Measurements from ENCODE around the gene GLIPR1L1.
A peak's percentile ranks its signal among the peaks of the same experiment; 100 is the strongest.

GLIPR1L1 gene

GRCh38 chr12:75374971-75375370, 40.5 kb downstream of the GLIPR1L1 start:
- no peaks in the 10 kb centered on the region for H3K27me3 ChIP-seq (ENCODE audit: low read length)
- H3K9me2 ChIP-seq (replicated peaks; ENCODE audit: insufficient read depth, low read length): no peaks in the 10 kb centered on the region
- no peaks in the 10 kb centered on the region for H3K36me3 ChIP-seq (ENCODE audit: low read length)
- H4K20me1 ChIP-seq (ENCODE audit: low read depth, low read length): no peaks in the 10 kb centered on the region
- H3K79me2 ChIP-seq (ENCODE audit: insufficient read depth, low read length): no peaks in the 10 kb centered on the region
- no peak overlapping the region for H3K9ac ChIP-seq (ENCODE audit: low read length)
- no peaks in the 10 kb centered on the region for H3K9me3 ChIP-seq (ENCODE audit: insufficient read depth, low read length)
- no peak overlapping the region for H3K4me2 ChIP-seq (ENCODE audit: low read depth, low read length, poor library complexity, severe bottlenecking)
- H3K27ac ChIP-seq (ENCODE audit: low read depth, low read length): no peak overlapping the region
- no peak for TF ChIP-seq CTCF (IDR thresholded peaks at IDR 0.05; ENCODE audit: insufficient read depth, low read length, poor library complexity, severe bottlenecking)
- no peak for TF ChIP-seq EZH2phosphoT487 (conservative IDR thresholded peaks at IDR 0.05; ENCODE audit: low read length)
- no peak overlapping the region for H3K4me3 ChIP-seq (ENCODE audit: insufficient read depth, low read length, poor library complexity, severe bottlenecking)
- H3F3A ChIP-seq (ENCODE audit: insufficient read depth): no peaks in the 10 kb centered on the region
- H2AFZ ChIP-seq (ENCODE audit: low read depth, low read length, severe bottlenecking): no peak overlapping the region

DNA sequence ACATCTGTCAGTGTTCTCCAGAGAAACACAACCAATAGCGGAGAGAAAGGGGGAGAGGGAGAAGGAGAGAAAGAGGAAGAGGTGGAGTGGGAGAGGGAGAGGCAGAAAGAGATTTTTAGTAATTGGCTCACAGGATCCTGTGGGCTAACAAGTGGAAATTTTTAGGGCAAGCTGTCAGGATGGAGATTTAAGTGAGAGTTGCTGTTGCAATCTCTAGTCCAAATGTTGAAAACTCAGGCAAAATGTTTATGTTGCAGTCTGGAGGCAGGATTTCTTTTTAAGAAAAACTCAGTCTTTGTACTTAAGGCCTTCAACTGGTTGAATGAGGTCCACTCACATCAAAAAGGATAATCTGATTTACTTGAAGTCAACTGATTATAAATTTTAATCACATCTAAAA, 43.9 kb downstream of the GLIPR1L1 start:
- Histone ChIP-seq H4K20me1 (ENCODE audit: low read depth, low read length) (no peaks in the 10 kb centered on the region), H3K9ac (ENCODE audit: low read length) (no peak overlapping the region), H3K36me3 (ENCODE audit: low read length) (no peaks in the 10 kb centered on the region), H2AFZ (ENCODE audit: low read depth, low read length, severe bottlenecking) (no peak overlapping the region), H3K27ac (ENCODE audit: low read depth, low read length) (no peak overlapping the region), H3K27me3 (ENCODE audit: low read length) (no peaks in the 10 kb centered on the region), H3K9me2 (replicated peaks; ENCODE audit: insufficient read depth, low read length) (no peaks in the 10 kb centered on the region), H3K9me3 (ENCODE audit: insufficient read depth, low read length) (no peaks in the 10 kb centered on the region), H3K79me2 (ENCODE audit: insufficient read depth, low read length) (no peaks in the 10 kb centered on the region), H3K4me3 (ENCODE audit: insufficient read depth, low read length, poor library complexity, severe bottlenecking) (no peak overlapping the region), H3K4me2 (ENCODE audit: low read depth, low read length, poor library complexity, severe bottlenecking) (no peak overlapping the region), H3F3A (ENCODE audit: insufficient read depth) (no peaks in the 10 kb centered on the region)
- TF ChIP-seq CTCF (IDR thresholded peaks at IDR 0.05; ENCODE audit: insufficient read depth, low read length, poor library complexity, severe bottlenecking) (no peak), EZH2phosphoT487 (conservative IDR thresholded peaks at IDR 0.05; ENCODE audit: low read length) (no peak)

- TF ChIP-seq CTCF (IDR thresholded peaks at IDR 0.05; ENCODE audit: insufficient read depth, low read length, poor library complexity, severe bottlenecking) (no peak), EZH2phosphoT487 (conservative IDR thresholded peaks at IDR 0.05; ENCODE audit: low read length) (no peak)
- Histone ChIP-seq H3K9ac (ENCODE audit: low read length) (no peak overlapping the region), H3K36me3 (ENCODE audit: low read length) (no peaks in the 10 kb centered on the region), H3K4me3 (ENCODE audit: insufficient read depth, low read length, poor library complexity, severe bottlenecking) (no peak overlapping the region), H4K20me1 (ENCODE audit: low read depth, low read length) (no peaks in the 10 kb centered on the region), H3K9me2 (replicated peaks; ENCODE audit: insufficient read depth, low read length) (no peaks in the 10 kb centered on the region), H3K27me3 (ENCODE audit: low read length) (no peaks in the 10 kb centered on the region), H3K27ac (ENCODE audit: low read depth, low read length) (no peak overlapping the region), H3F3A (ENCODE audit: insufficient read depth) (peaks cover 10% of the 10 kb centered on the region; the same call in 1 of the 2 replicates), H3K79me2 (ENCODE audit: insufficient read depth, low read length) (no peaks in the 10 kb centered on the region), H2AFZ (ENCODE audit: low read depth, low read length, severe bottlenecking) (no peak overlapping the region), H3K9me3 (ENCODE audit: insufficient read depth, low read length) (no peaks in the 10 kb centered on the region), H3K4me2 (ENCODE audit: low read depth, low read length, poor library complexity, severe bottlenecking) (peak overlapping the region; percentile 88)
These were observed 54.6 kb downstream of the GLIPR1L1 start for GRCh38 chr12:75389061-75389460.
